GM12878 (cell line): Measurements from ENCODE around the gene COMMD3. TPM values are rescaled to one million over a fixed set of nuclear protein-coding genes. Genes with fewer than 3 reads are reported as not detected.

Source experiments
- BACH1 ChIP-seq: fragments of 450-650 bp; IDR thresholded peaks from 2 replicates; pipeline ENCODE4 v1.6.1; 2017; ENCODE audit warnings: mild to moderate bottlenecking, borderline replicate concordance
- CREB1 ChIP-seq: IDR thresholded peaks from 2 replicates; pipeline ENCODE4 v1.6.1; 2012; ENCODE audit warnings: low read depth, mild to moderate bottlenecking, inconsistent platforms
- DPF2 ChIP-seq: fragments of 450-650 bp; IDR thresholded peaks from 2 replicates; pipeline ENCODE4 v1.6.1; 2017; ENCODE audit warnings: mild to moderate bottlenecking
- EZH2 ChIP-seq: IDR thresholded peaks from 2 replicates; pipeline ENCODE4 v1.6.1; 2012; ENCODE audit warnings: low read depth, mild to moderate bottlenecking, control low read depth, inconsistent platforms, low read length, borderline replicate concordance; ENCODE audit not compliant: control insufficient read depth
- IRF3 ChIP-seq: fragments of 450-650 bp; IDR thresholded peaks from 2 replicates; pipeline ENCODE4 v1.6.1; 2014; ENCODE audit warnings: mild to moderate bottlenecking
- MEF2B ChIP-seq: fragments of 450-650 bp; IDR thresholded peaks from 2 replicates; pipeline ENCODE4 v1.6.1; 2018; ENCODE audit warnings: mild to moderate bottlenecking, moderate library complexity; ENCODE audit not compliant: partially characterized antibody, poor library complexity, severe bottlenecking
- NR2C1 ChIP-seq: fragments of 450-650 bp; IDR thresholded peaks from 2 replicates; pipeline ENCODE4 v1.6.1; 2017; ENCODE audit warnings: antibody characterized with exemption, mild to moderate bottlenecking, moderate library complexity
- NRF1 ChIP-seq: conservative IDR thresholded peaks from 2 replicates; pipeline ENCODE4 v1.6.1; 2011; ENCODE audit warnings: mild to moderate bottlenecking, low read depth, low read length, improper control_type of control experiment
- RUNX3 ChIP-seq: IDR thresholded peaks from 2 replicates; pipeline ENCODE4 v1.6.1; 2012; ENCODE audit warnings: low read length, inconsistent platforms
- SIN3A ChIP-seq: IDR thresholded peaks from 2 replicates; pipeline ENCODE4 v1.6.1; 2012; ENCODE audit warnings: low read depth, low read length, improper control_type of control experiment
- TAF1 ChIP-seq: IDR thresholded peaks from 2 replicates; pipeline ENCODE4 v1.6.1; 2011; ENCODE audit warnings: mild to moderate bottlenecking, low read depth, low read length, borderline replicate concordance
- polyA plus RNA-seq, 11 experiments: library from polyadenylated mRNA; depleted of rRNA in 4 of 11; unstranded in 6 of 11; stranded (reverse) in 5 of 11; fragments of >200 nt; fragmentation: Nextera tagmentation in 4 of 11; fragmentation: Illumina TruSeq in 1 of 11; extraction: Ambion mirVana in 4 of 11; extraction: Trizol in 1 of 11; gene quantifications; 1 replicate in 1 of 11; 2 replicates in 10 of 11; pipeline versions ENCODE4 v1.2.1 to v1.2.3, GENCODE V29; 2011 to 2016; ENCODE audit warnings: inconsistent platforms in 2 of 11, missing spikeins in 2 of 11, low read depth in 1 of 11
- total RNA-seq, 4 experiments: library from RNA; depleted of rRNA in 3 of 4; stranded (reverse); fragments of >200 nt in 3 of 4; fragmentation: Illumina TruSeq in 1 of 4; extraction: Trizol in 1 of 4; gene quantifications; 2 replicates each; pipeline versions ENCODE4 v1.2.1 to v1.2.3, GENCODE V29; 2013 to 2021
- TF ChIP-seq, protein P1 (sequence below): IDR thresholded peaks from 2 replicates; pipeline ENCODE4 v1.6.1; 2012; ENCODE audit warnings: improper control_type of control experiment, low read depth, low read length; ENCODE audit not compliant: insufficient replicate concordance
- TF ChIP-seq, protein P2 (sequence below): fragments of 450-650 bp; IDR thresholded peaks from 2 replicates; pipeline ENCODE4 v1.6.1; 2017; ENCODE audit warnings: antibody characterized with exemption, mild to moderate bottlenecking, moderate library complexity
- TF ChIP-seq, protein P3 (sequence below): IDR thresholded peaks from 2 replicates; pipeline ENCODE4 v1.6.1; 2012; ENCODE audit warnings: low read depth, low read length, improper control_type of control experiment
- TF ChIP-seq, protein P4 (sequence below): fragments of 450-650 bp; IDR thresholded peaks from 2 replicates; pipeline ENCODE4 v1.6.1; 2017; ENCODE audit warnings: low read depth, mild to moderate bottlenecking, moderate library complexity

Gene COMMD3
- total and polyA plus RNA-seq, 10 of the 15 experiments (the other 5 are each of a cell fraction or from before 2014, with no cell fraction given) = 64.5 to 248 (median 84.4) TPM

- TF ChIP-seq SIN3A (peak; percentile 48; the same call in 1 of the 2 replicates), IRF3 (no peak), DPF2 (peak; percentile 87), TAF1 (0 out of 2 replicates have a peak, but pooled peaks have one; percentile 56), NR2C1 (0 out of 2 replicates have a peak, but pooled peaks have one; percentile 27), NRF1 (peak; percentile 89), EZH2 (no peak), BACH1 (0 out of 2 replicates have a peak, but pooled peaks have one; percentile 51), CREB1 (peak; percentile 87), RUNX3 (peak; percentile 15), MEF2B (no peak)
- TF ChIP-seq, protein P1, sequence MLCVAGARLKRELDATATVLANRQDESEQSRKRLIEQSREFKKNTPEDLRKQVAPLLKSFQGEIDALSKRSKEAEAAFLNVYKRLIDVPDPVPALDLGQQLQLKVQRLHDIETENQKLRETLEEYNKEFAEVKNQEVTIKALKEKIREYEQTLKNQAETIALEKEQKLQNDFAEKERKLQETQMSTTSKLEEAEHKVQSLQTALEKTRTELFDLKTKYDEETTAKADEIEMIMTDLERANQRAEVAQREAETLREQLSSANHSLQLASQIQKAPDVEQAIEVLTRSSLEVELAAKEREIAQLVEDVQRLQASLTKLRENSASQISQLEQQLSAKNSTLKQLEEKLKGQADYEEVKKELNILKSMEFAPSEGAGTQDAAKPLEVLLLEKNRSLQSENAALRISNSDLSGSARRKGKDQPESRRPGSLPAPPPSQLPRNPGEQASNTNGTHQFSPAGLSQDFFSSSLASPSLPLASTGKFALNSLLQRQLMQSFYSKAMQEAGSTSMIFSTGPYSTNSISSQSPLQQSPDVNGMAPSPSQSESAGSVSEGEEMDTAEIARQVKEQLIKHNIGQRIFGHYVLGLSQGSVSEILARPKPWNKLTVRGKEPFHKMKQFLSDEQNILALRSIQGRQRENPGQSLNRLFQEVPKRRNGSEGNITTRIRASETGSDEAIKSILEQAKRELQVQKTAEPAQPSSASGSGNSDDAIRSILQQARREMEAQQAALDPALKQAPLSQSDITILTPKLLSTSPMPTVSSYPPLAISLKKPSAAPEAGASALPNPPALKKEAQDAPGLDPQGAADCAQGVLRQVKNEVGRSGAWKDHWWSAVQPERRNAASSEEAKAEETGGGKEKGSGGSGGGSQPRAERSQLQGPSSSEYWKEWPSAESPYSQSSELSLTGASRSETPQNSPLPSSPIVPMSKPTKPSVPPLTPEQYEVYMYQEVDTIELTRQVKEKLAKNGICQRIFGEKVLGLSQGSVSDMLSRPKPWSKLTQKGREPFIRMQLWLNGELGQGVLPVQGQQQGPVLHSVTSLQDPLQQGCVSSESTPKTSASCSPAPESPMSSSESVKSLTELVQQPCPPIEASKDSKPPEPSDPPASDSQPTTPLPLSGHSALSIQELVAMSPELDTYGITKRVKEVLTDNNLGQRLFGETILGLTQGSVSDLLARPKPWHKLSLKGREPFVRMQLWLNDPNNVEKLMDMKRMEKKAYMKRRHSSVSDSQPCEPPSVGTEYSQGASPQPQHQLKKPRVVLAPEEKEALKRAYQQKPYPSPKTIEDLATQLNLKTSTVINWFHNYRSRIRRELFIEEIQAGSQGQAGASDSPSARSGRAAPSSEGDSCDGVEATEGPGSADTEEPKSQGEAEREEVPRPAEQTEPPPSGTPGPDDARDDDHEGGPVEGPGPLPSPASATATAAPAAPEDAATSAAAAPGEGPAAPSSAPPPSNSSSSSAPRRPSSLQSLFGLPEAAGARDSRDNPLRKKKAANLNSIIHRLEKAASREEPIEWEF = peak; percentile 70
- TF ChIP-seq, protein P2, sequence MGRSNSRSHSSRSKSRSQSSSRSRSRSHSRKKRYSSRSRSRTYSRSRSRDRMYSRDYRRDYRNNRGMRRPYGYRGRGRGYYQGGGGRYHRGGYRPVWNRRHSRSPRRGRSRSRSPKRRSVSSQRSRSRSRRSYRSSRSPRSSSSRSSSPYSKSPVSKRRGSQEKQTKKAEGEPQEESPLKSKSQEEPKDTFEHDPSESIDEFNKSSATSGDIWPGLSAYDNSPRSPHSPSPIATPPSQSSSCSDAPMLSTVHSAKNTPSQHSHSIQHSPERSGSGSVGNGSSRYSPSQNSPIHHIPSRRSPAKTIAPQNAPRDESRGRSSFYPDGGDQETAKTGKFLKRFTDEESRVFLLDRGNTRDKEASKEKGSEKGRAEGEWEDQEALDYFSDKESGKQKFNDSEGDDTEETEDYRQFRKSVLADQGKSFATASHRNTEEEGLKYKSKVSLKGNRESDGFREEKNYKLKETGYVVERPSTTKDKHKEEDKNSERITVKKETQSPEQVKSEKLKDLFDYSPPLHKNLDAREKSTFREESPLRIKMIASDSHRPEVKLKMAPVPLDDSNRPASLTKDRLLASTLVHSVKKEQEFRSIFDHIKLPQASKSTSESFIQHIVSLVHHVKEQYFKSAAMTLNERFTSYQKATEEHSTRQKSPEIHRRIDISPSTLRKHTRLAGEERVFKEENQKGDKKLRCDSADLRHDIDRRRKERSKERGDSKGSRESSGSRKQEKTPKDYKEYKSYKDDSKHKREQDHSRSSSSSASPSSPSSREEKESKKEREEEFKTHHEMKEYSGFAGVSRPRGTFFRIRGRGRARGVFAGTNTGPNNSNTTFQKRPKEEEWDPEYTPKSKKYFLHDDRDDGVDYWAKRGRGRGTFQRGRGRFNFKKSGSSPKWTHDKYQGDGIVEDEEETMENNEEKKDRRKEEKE = no peak
- TF ChIP-seq, protein P3, sequence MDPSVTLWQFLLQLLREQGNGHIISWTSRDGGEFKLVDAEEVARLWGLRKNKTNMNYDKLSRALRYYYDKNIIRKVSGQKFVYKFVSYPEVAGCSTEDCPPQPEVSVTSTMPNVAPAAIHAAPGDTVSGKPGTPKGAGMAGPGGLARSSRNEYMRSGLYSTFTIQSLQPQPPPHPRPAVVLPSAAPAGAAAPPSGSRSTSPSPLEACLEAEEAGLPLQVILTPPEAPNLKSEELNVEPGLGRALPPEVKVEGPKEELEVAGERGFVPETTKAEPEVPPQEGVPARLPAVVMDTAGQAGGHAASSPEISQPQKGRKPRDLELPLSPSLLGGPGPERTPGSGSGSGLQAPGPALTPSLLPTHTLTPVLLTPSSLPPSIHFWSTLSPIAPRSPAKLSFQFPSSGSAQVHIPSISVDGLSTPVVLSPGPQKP = 0 out of 2 replicates have a peak, but pooled peaks have one; percentile 31
- TF ChIP-seq, protein P4, sequence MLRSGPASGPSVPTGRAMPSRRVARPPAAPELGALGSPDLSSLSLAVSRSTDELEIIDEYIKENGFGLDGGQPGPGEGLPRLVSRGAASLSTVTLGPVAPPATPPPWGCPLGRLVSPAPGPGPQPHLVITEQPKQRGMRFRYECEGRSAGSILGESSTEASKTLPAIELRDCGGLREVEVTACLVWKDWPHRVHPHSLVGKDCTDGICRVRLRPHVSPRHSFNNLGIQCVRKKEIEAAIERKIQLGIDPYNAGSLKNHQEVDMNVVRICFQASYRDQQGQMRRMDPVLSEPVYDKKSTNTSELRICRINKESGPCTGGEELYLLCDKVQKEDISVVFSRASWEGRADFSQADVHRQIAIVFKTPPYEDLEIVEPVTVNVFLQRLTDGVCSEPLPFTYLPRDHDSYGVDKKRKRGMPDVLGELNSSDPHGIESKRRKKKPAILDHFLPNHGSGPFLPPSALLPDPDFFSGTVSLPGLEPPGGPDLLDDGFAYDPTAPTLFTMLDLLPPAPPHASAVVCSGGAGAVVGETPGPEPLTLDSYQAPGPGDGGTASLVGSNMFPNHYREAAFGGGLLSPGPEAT = 0 out of 2 replicates have a peak, but pooled peaks have one; percentile 36
Measured at GRCh38 chr10:22340329-22341189, 24.4 kb downstream of the COMMD3 start (continued).
